Adrenal gland (tissue), 12 donors: ENCODE data around the gene SETD3. TPM values are rescaled to one million over a fixed set of nuclear protein-coding genes. Genes with fewer than 3 reads are reported as not detected.

ENCODE experiments used
- DNase-seq, 7 donors: peaks; one replicate each; pipeline ENCODE4 v3.0.0-alpha.2; 2019 to 2020
- H3K27ac ChIP-seq, 5 donors: fragments of 200-600 bp; sonication (generic) in 4 of 5; 1 replicate in 3 of 5; 2 replicates in 2 of 5; pipeline versions ENCODE4 v1.5.1 to v1.8.0; 2016 to 2020; ENCODE audit warnings: mild to moderate bottlenecking in 1 of 5
- H3K27me3 ChIP-seq: fragments of 200-600 bp; 2 replicates; pipeline ENCODE4 v1.8.0; 2021
- H3K36me3 ChIP-seq, 2 donors: fragments of 200-600 bp; replicated peaks in 1 of 2; 1 replicate in 1 of 2; 2 replicates in 1 of 2; pipeline versions ENCODE4 v1.5.1 to v1.8.0; 2018 to 2022
- H3K4me1 ChIP-seq, 2 donors: fragments of 200-600 bp; replicated peaks in 1 of 2; 1 replicate in 1 of 2; 2 replicates in 1 of 2; pipeline versions ENCODE4 v1.5.1 to v1.8.0; 2018 to 2021
- H3K4me3 ChIP-seq, 4 donors: fragments of 200-600 bp; sonication (generic) in 3 of 4; one replicate each; pipeline ENCODE4 v1.5.1; 2016 to 2018
- H3K9me3 ChIP-seq, 3 donors: fragments of 200-600 bp; sonication (generic) in 1 of 3; replicated peaks in 1 of 3; 1 replicate in 2 of 3; 2 replicates in 1 of 3; pipeline versions ENCODE4 v1.5.1 to v1.8.0; 2016 to 2021
- CTCF ChIP-seq, 6 experiments: fragments of 450-650 bp in 4 of 6; fragments of 200-600 bp in 2 of 6; sonication (generic) in 1 of 6; IDR thresholded peaks; 1 replicate in 5 of 6; 2 replicates in 1 of 6; pipeline versions ENCODE4 v1.5.1 to v1.8.0; 2016 to 2021; ENCODE audit warnings: antibody characterized with exemption in 6 of 6, mild to moderate bottlenecking in 2 of 6, moderate library complexity in 1 of 6
- POLR2A ChIP-seq, 2 donors: fragments of 450-650 bp; IDR thresholded peaks; one replicate each; pipeline ENCODE4 v1.6.1; 2017; ENCODE audit warnings: antibody characterized with exemption in 2 of 2, mild to moderate bottlenecking in 2 of 2, moderate library complexity in 1 of 2
- WGBS, 4 donors: extraction: QIAGEN DNeasy Blood & Tissue Kit in 2 of 4; methylation state at CpG; one replicate each; pipeline versions ENCODE4 v1.1.5 to v1.1.7; 2013 to 2017; 5-methylcytosine and 5-hydroxymethylcytosine counted together
- intact Hi-C, 2 donors: fragments of 100-400 bp; cut with DNase I; formaldehyde crosslinking; loops; one replicate each; pipeline versions ENCODE4 v1.14.1 to v1.15.0; 2022 to 2023
- polyA plus RNA-seq, 3 donors: library from polyadenylated mRNA; stranded (reverse); fragments of 200-250 nt in 2 of 3; fragments of 350-450 nt in 1 of 3; fragmentation: Illumina TruSeq in 1 of 3; extraction: RNeasy Lipid Tissue Mini Kit (QIAGEN cat#74804) in 1 of 3; gene quantifications; one replicate each; pipeline ENCODE4 v1.2.3, GENCODE V29; 2013 to 2014
- total RNA-seq, 9 donors: library from RNA; depleted of rRNA in 4 of 9; stranded (reverse); fragments of >200 nt in 4 of 9; fragments of 120-200 nt in 1 of 9; fragmentation: NEBNext Ultra II Directional in 1 of 9; extraction: Animal tissue kit (Norgen Biotek cat#: 25700) in 1 of 9; gene quantifications; one replicate each; pipeline versions ENCODE4 v1.1.0 to v1.2.4, GENCODE V29; 2013 to 2023
- donor health status: healthy with polysubstance abuse.
- donor health status: Bipolar disorder and iron deficiency.
- donor health status: DM: yes; HTN: yes; CAD: no.
- donor health status: DM: no; HTN: no; CAD: no.
- donor health status: DM: no; HTN: no; CAD: no.
- donor health status: DM: yes; HTN: yes; CAD: no.

SETD3 gene
- total and polyA plus RNA-seq, 12 donors, result 23.1 to 58.6 (median 44.3) TPM

GRCh38 chr14:99513946-99514551 is 33.4 kb upstream of the SETD3 start:
- intact Hi-C loops, result no loop called here
- peaks cover 3 to 7% of the 10 kb centered on the region in 2 donors for H3K4me1 ChIP-seq
- H3K27ac ChIP-seq, result no peak overlapping the region
- no peaks in the 10 kb centered on the region for H3K9me3 ChIP-seq
- H3K27me3 ChIP-seq, result no peaks in the 10 kb centered on the region
- no peak for TF ChIP-seq CTCF (IDR thresholded peaks at IDR 0.05)
- TF ChIP-seq POLR2A (IDR thresholded peaks at IDR 0.05), result no peak
- H3K36me3 ChIP-seq, result peaks cover 0 to 43% of the 10 kb centered on the region in 2 donors
- no peak overlapping the region for H3K4me3 ChIP-seq
- peak in 1 of 7 donors; percentile 48 for DNase-seq
- WGBS, 4 donors, result 66 to 79% (median 76%) methylated on average over 6 to 13 of the region's 13 CpGs

- DNase-seq, result peak in 2 of 7 donors; percentile 18 to 53
- intact Hi-C loops, result no loop called here
These were observed 32.6 kb upstream of the SETD3 start for GRCh38 chr14:99513183-99513694.

GRCh38 chr14:99512571-99513182 is 32.0 kb upstream of the SETD3 start:
- no peak overlapping the region for H3K4me3 ChIP-seq
- H3K27ac ChIP-seq, result no peak overlapping the region
- WGBS, 4 donors, result 89 to 98% (median 92%) methylated on average over 11 to 16 of the region's 16 CpGs
- H3K27me3 ChIP-seq, result no peaks in the 10 kb centered on the region
- no peaks in the 10 kb centered on the region for H3K4me1 ChIP-seq
- H3K9me3 ChIP-seq, result no peaks in the 10 kb centered on the region
- DNase-seq, result peak in 2 of 7 donors; percentile 13 to 51
- H3K36me3 ChIP-seq, result peaks cover 0 to 57% of the 10 kb centered on the region in 2 donors
- intact Hi-C loops, result no loop called here
- no peak for TF ChIP-seq POLR2A (IDR thresholded peaks at IDR 0.05)
- no peak for TF ChIP-seq CTCF (IDR thresholded peaks at IDR 0.05)

More at GRCh38 chr14:99513183-99513694, 32.6 kb upstream of the SETD3 start:
- H3K36me3 ChIP-seq, result peaks cover 0 to 51% of the 10 kb centered on the region in 2 donors
- H3K9me3 ChIP-seq, result no peaks in the 10 kb centered on the region
- WGBS, 4 donors, result 85 to 95% (median 90%) methylated on average over 8 to 15 of the region's 15 CpGs
- H3K4me1 ChIP-seq, result peaks cover 0 to 2% of the 10 kb centered on the region in 2 donors
- H3K27me3 ChIP-seq, result no peaks in the 10 kb centered on the region
- no peak overlapping the region for H3K4me3 ChIP-seq
- TF ChIP-seq CTCF (IDR thresholded peaks at IDR 0.05) (no peak), POLR2A (IDR thresholded peaks at IDR 0.05) (no peak)
- H3K27ac ChIP-seq, result no peak overlapping the region

- Histone ChIP-seq H3K36me3 (peaks cover 0 to 63% of the 10 kb centered on the region in 2 donors), H3K27me3 (no peaks in the 10 kb centered on the region), H3K27ac (peak overlapping the region in 1 of 5 donors; percentile 1), H3K4me3 (no peak overlapping the region), H3K9me3 (no peaks in the 10 kb centered on the region), H3K4me1 (no peaks in the 10 kb centered on the region)
- no peak for TF ChIP-seq POLR2A (IDR thresholded peaks at IDR 0.05)
- DNase-seq, result peak in 1 of 7 donors; percentile 48
- intact Hi-C loops, result no loop called here
- 72 to 76% (median 73%) methylated on average over 10 of the region's 10 CpGs for WGBS, 4 donors
These were observed 31.4 kb upstream of the SETD3 start for GRCh38 chr14:99512110-99512449.
